ENCODE results near the gene DYNC2H1.

- TF ChIP-seq CTCF (IDR thresholded peaks at IDR 0.05; ENCODE audit: low read depth, low read length): no peak
- no peak for TF ChIP-seq POLR2A (IDR thresholded peaks at IDR 0.05; ENCODE audit: extremely low read depth, insufficient read length)
- no peak for TF ChIP-seq MAX (IDR thresholded peaks at IDR 0.05; ENCODE audit: low read depth, low read length)
Observed at GRCh38 chr11:103274025-103274424, 164.8 kb downstream of the DYNC2H1 start.
